Caki2 (cell line): ENCODE measurements around the gene TLCD3A. TPM values are rescaled to one million over a fixed set of nuclear protein-coding genes. Genes with fewer than 3 reads are reported as not detected.
A peak's percentile ranks its signal among the peaks of the same experiment; 100 is the strongest.
"Not testable (repeated sequence)": the region's sequence is repeated elsewhere in the genome, so short reads cannot be mapped to it uniquely, and the experiment has no call there.

Experiments
- DNase-seq: peaks from one replicate; pipeline ENCODE4 v3.0.0-alpha.2; 2015; ENCODE audit warnings: low read depth
- in situ Hi-C: cut with HindIII; loops from 2 replicates; pipeline ENCODE4 v1.10.0; 2016; ENCODE audit warnings: low sequenced_read_pairs, low pct_unique_long_range_greater_than_20kb, mixed read lengths
- total RNA-seq: library from RNA; depleted of rRNA; stranded (reverse); fragments of >200 nt; shearing (Covaris generic); gene quantifications from 2 replicates; pipeline ENCODE4 v1.2.3, GENCODE V29; 2014; ENCODE audit warnings: low replicate concordance; rRNA removed

Gene TLCD3A
- 25.7 and 34.3 TPM in 2 replicates for total RNA-seq

- peak; percentile 51 for DNase-seq
- in situ Hi-C loops: no loop called here
Observed at GRCh38 chr17:732067-732901, at the start of gene TLCD3A. Gene TLCD3A (plus strand): TSS chr17:732596. CDS start chr17:732648, 52 bp downstream.

- in situ Hi-C loops: no loop called here
- no peak for DNase-seq
Observed at GRCh38 chr17:683040-683439, 49.4 kb upstream of the TLCD3A start.

- in situ Hi-C loops: no loop called here
- no peak for DNase-seq
Observed at GRCh38 chr17:683499-684254, 48.7 kb upstream of the TLCD3A start.

- DNase-seq: no peak
- in situ Hi-C loops: no loop called here
Observed at GRCh38 chr17:685006-685405, 47.4 kb upstream of the TLCD3A start.

GRCh38 chr17:688100-688989 is 44.1 kb upstream of the TLCD3A start:
- in situ Hi-C loops: no loop called here
- DNase-seq: no peak

GRCh38 chr17:689556-690275 is 42.7 kb upstream of the TLCD3A start:
- no peak for DNase-seq
- in situ Hi-C loops: no loop called here

GRCh38 chr17:690361-690760 is 42.0 kb upstream of the TLCD3A start:
- no peak for DNase-seq
- in situ Hi-C loops: no loop called here

GRCh38 chr17:691423-691822 is 41.0 kb upstream of the TLCD3A start:
- DNase-seq: peak; percentile 67
- in situ Hi-C loops: no loop called here

- DNase-seq: peak; percentile 74
- in situ Hi-C loops: no loop called here
Observed at GRCh38 chr17:692116-692515, 40.3 kb upstream of the TLCD3A start.

- DNase-seq: peak; percentile 94
- in situ Hi-C loops: no loop called here
Observed at GRCh38 chr17:693791-694638, 38.4 kb upstream of the TLCD3A start.

- DNase-seq: no peak
- in situ Hi-C loops: no loop called here
Observed at GRCh38 chr17:696369-696768, 36.0 kb upstream of the TLCD3A start.

- no peak for DNase-seq
- in situ Hi-C loops: no loop called here
Observed at GRCh38 chr17:697682-698081, 34.7 kb upstream of the TLCD3A start.

GRCh38 chr17:698096-698495 is 34.3 kb upstream of the TLCD3A start:
- DNase-seq, in situ Hi-C loops: not testable (repeated sequence)

- DNase-seq: no peak
- in situ Hi-C loops: no loop called here
Observed at GRCh38 chr17:699345-699744, 33.1 kb upstream of the TLCD3A start.

- DNase-seq: no peak
Observed at GRCh38 chr17:700504-701094, 31.8 kb upstream of the TLCD3A start.

GRCh38 chr17:703081-703875 is 29.1 kb upstream of the TLCD3A start:
- in situ Hi-C loops: no loop called here
- no peak for DNase-seq

More at GRCh38 chr17:700504-701094, 31.8 kb upstream of the TLCD3A start:
- in situ Hi-C loops: no loop called here
